ENCODE data around the gene EPSTI1.

The EPSTI1 gene

DNA sequence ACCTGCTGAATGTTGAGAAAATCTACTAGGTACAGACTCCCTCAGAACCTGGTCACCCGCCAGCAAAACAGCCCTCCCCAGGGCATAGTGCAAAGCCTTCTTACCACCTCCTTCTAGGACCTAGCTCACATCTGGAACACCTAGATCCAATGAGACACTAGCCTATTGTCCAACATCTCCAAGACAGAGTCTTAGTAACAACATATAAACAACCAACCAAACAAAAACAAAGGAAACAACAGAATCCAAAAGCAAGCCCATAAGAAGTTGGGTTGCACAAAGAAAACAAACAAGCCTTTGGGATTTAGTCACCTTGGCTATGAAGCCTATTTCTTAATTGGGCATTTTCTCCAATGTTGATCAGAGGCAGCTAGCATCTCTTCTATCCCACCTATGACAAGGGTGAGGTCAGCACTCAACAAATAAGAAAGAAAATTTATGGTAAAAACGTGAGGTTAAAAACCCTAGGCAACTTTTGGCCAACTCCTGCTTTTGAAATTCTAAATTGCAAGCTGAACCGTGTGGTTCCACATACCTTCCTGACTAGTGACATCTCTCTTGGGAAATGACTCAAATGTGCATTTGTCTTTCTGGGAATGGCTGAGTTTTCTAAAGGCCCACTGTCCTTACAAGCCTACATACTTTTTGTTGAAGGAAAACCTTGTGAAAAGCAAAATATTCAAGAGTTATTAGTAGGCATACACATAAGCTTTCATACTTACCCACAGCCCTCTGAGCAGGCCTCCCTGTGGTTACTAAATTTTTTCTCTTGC, 144.0 kb downstream of the EPSTI1 start:
- DNase-seq (ENCODE audit: low spot score): peak; percentile 37

- DNase-seq (ENCODE audit: low spot score): peak; percentile 41
Measured at GRCh38 chr13:42836930-42837690, 154.9 kb downstream of the EPSTI1 start.

All from GM03348 (cell line).